ENCODE results near the gene STIMATE. TPM values are rescaled to one million over a fixed set of nuclear protein-coding genes. Genes with fewer than 3 reads are reported as not detected.
A peak's percentile ranks its signal among the peaks of the same experiment; 100 is the strongest.

STIMATE gene
- total and polyA plus RNA-seq, 9 donors: 6.0 to 10.0 (median 7.9) TPM

- Histone ChIP-seq H3K4me3 (ENCODE audit: low read length) (no peak overlapping the region), H3K9me3 (replicated peaks; ENCODE audit: control insufficient read depth, low read depth, low read length) (no peaks in the 10 kb centered on the region), H3K36me3 (ENCODE audit: control insufficient read depth, insufficient read depth, low read length) (peaks cover 30% of the 10 kb centered on the region)
Observed at GRCh38 chr3:52838561-52839267, 58.6 kb downstream of the STIMATE start.

GRCh38 chr3:52836986-52837385, 60.4 kb downstream of the STIMATE start:
- Histone ChIP-seq H3K36me3 (ENCODE audit: control insufficient read depth, insufficient read depth, low read length) (peaks cover 23% of the 10 kb centered on the region), H3K27ac (ENCODE audit: low read length) (peak overlapping the region; percentile 92), H3K4me1 (ENCODE audit: control insufficient read depth, insufficient read depth, low read length) (peaks cover 73% of the 10 kb centered on the region), H3K27me3 (ENCODE audit: control insufficient read depth, insufficient read depth, low read length) (no peaks in the 10 kb centered on the region), H3K9me3 (replicated peaks; ENCODE audit: control insufficient read depth, low read depth, low read length) (no peaks in the 10 kb centered on the region), H3K4me3 (ENCODE audit: low read length) (no peak overlapping the region)
- peak; percentile 62 for DNase-seq
- WGBS (ENCODE audit: insufficient coverage): 70% methylated on average over 4 of the region's 4 CpGs

More at GRCh38 chr3:52838561-52839267, 58.6 kb downstream of the STIMATE start:
- no peak for DNase-seq
- peaks cover 73% of the 10 kb centered on the region for H3K4me1 ChIP-seq (ENCODE audit: control insufficient read depth, insufficient read depth, low read length)
- no peak overlapping the region for H3K27ac ChIP-seq (ENCODE audit: low read length)
- 86% methylated on average over 7 of the region's 8 CpGs for WGBS (ENCODE audit: insufficient coverage)
- H3K27me3 ChIP-seq (ENCODE audit: control insufficient read depth, insufficient read depth, low read length): no peaks in the 10 kb centered on the region

GRCh38 chr3:52836471-52836845, 60.9 kb downstream of the STIMATE start:
- DNase-seq: no peak
- Histone ChIP-seq H3K4me3 (ENCODE audit: low read length) (no peak overlapping the region), H3K27me3 (ENCODE audit: control insufficient read depth, insufficient read depth, low read length) (no peaks in the 10 kb centered on the region), H3K36me3 (ENCODE audit: control insufficient read depth, insufficient read depth, low read length) (peaks cover 23% of the 10 kb centered on the region), H3K4me1 (ENCODE audit: control insufficient read depth, insufficient read depth, low read length) (peaks cover 73% of the 10 kb centered on the region), H3K27ac (ENCODE audit: low read length) (peak overlapping the region; percentile 92), H3K9me3 (replicated peaks; ENCODE audit: control insufficient read depth, low read depth, low read length) (no peaks in the 10 kb centered on the region)
- WGBS (ENCODE audit: insufficient coverage): 83% methylated on average over 4 of the region's 5 CpGs

- no peaks in the 10 kb centered on the region for H3K27me3 ChIP-seq (ENCODE audit: control insufficient read depth, insufficient read depth, low read length)
- peaks cover 23% of the 10 kb centered on the region for H3K36me3 ChIP-seq (ENCODE audit: control insufficient read depth, insufficient read depth, low read length)
- H3K4me1 ChIP-seq (ENCODE audit: control insufficient read depth, insufficient read depth, low read length): peaks cover 73% of the 10 kb centered on the region
- H3K27ac ChIP-seq (ENCODE audit: low read length): peak overlapping the region; percentile 92
- H3K9me3 ChIP-seq (replicated peaks; ENCODE audit: control insufficient read depth, low read depth, low read length): no peaks in the 10 kb centered on the region
- WGBS (ENCODE audit: insufficient coverage): 58% methylated on average over 3 of the region's 8 CpGs
- H3K4me3 ChIP-seq (ENCODE audit: low read length): peak overlapping the region; percentile 5
- DNase-seq: peak; percentile 77
Observed at GRCh38 chr3:52835766-52836470, 61.4 kb downstream of the STIMATE start.

- 10% methylated on average over 9 of the region's 11 CpGs for WGBS (ENCODE audit: insufficient coverage)
- Histone ChIP-seq H3K27me3 (ENCODE audit: control insufficient read depth, insufficient read depth, low read length) (no peaks in the 10 kb centered on the region), H3K36me3 (ENCODE audit: control insufficient read depth, insufficient read depth, low read length) (peaks cover 16% of the 10 kb centered on the region), H3K4me1 (ENCODE audit: control insufficient read depth, insufficient read depth, low read length) (peaks cover 74% of the 10 kb centered on the region), H3K9me3 (replicated peaks; ENCODE audit: control insufficient read depth, low read depth, low read length) (no peaks in the 10 kb centered on the region), H3K4me3 (ENCODE audit: low read length) (peak within 1 kb of the TSS; percentile 63), H3K27ac (ENCODE audit: low read length) (peak within 1 kb of the TSS; percentile 92)
- DNase-seq: peak; percentile 83
Observed at GRCh38 chr3:52834871-52835501, 62.4 kb downstream of the STIMATE start, which contains the start of gene MUSTN1. TSS of gene MUSTN1 (minus strand) at chr3:52835019. CDS start at chr3:52834948, 71 bp downstream.

- no peak for DNase-seq
- H3K27me3 ChIP-seq (ENCODE audit: control insufficient read depth, insufficient read depth, low read length): no peaks in the 10 kb centered on the region
- 86% methylated on average over 14 of the region's 14 CpGs for WGBS (ENCODE audit: insufficient coverage)
- H3K4me3 ChIP-seq (ENCODE audit: low read length): peak overlapping the region; percentile 63
- no peaks in the 10 kb centered on the region for H3K9me3 ChIP-seq (replicated peaks; ENCODE audit: control insufficient read depth, low read depth, low read length)
- H3K4me1 ChIP-seq (ENCODE audit: control insufficient read depth, insufficient read depth, low read length): peaks cover 73% of the 10 kb centered on the region
- H3K27ac ChIP-seq (ENCODE audit: low read length): no peak overlapping the region
- peaks cover 18% of the 10 kb centered on the region for H3K36me3 ChIP-seq (ENCODE audit: control insufficient read depth, insufficient read depth, low read length)
Observed at GRCh38 chr3:52833202-52833601, 64.1 kb downstream of the STIMATE start.

GRCh38 chr3:52831500-52832301, 65.6 kb downstream of the STIMATE start:
- Histone ChIP-seq H3K4me1 (ENCODE audit: control insufficient read depth, insufficient read depth, low read length) (peaks cover 60% of the 10 kb centered on the region), H3K27ac (ENCODE audit: low read length) (peak overlapping the region; percentile 29), H3K36me3 (ENCODE audit: control insufficient read depth, insufficient read depth, low read length) (peaks cover 15% of the 10 kb centered on the region), H3K27me3 (ENCODE audit: control insufficient read depth, insufficient read depth, low read length) (no peaks in the 10 kb centered on the region), H3K9me3 (replicated peaks; ENCODE audit: control insufficient read depth, low read depth, low read length) (no peaks in the 10 kb centered on the region), H3K4me3 (ENCODE audit: low read length) (no peak overlapping the region)
- WGBS (ENCODE audit: insufficient coverage): 54% methylated on average over 18 of the region's 21 CpGs
- peak; percentile 73 for DNase-seq

- Histone ChIP-seq H3K27ac (ENCODE audit: low read length) (peak within 1 kb of the TSS; percentile 25), H3K4me1 (ENCODE audit: control insufficient read depth, insufficient read depth, low read length) (peaks cover 50% of the 10 kb centered on the region), H3K36me3 (ENCODE audit: control insufficient read depth, insufficient read depth, low read length) (peaks cover 16% of the 10 kb centered on the region), H3K4me3 (ENCODE audit: low read length) (no peak within 1 kb of the TSS), H3K27me3 (ENCODE audit: control insufficient read depth, insufficient read depth, low read length) (no peaks in the 10 kb centered on the region), H3K9me3 (replicated peaks; ENCODE audit: control insufficient read depth, low read depth, low read length) (no peaks in the 10 kb centered on the region)
- 77% methylated on average over 8 of the region's 16 CpGs for WGBS (ENCODE audit: insufficient coverage)
- DNase-seq: no peak
Observed at GRCh38 chr3:52830535-52831258, 66.7 kb downstream of the STIMATE start, which contains the start of gene ITIH4. TSS of gene ITIH4 (minus strand) at chr3:52830672. CDS start at chr3:52830642, 30 bp downstream.

- no peaks in the 10 kb centered on the region for H3K27me3 ChIP-seq (ENCODE audit: control insufficient read depth, insufficient read depth, low read length)
- H3K27ac ChIP-seq (ENCODE audit: low read length): no peak overlapping the region
- H3K4me3 ChIP-seq (ENCODE audit: low read length): no peak overlapping the region
- no peaks in the 10 kb centered on the region for H3K9me3 ChIP-seq (replicated peaks; ENCODE audit: control insufficient read depth, low read depth, low read length)
- 100% methylated on average over 2 of the region's 10 CpGs for WGBS (ENCODE audit: insufficient coverage)
- peaks cover 16% of the 10 kb centered on the region for H3K36me3 ChIP-seq (ENCODE audit: control insufficient read depth, insufficient read depth, low read length)
- DNase-seq: no peak
- H3K4me1 ChIP-seq (ENCODE audit: control insufficient read depth, insufficient read depth, low read length): peaks cover 42% of the 10 kb centered on the region
Observed at GRCh38 chr3:52829906-52830463, 67.4 kb downstream of the STIMATE start.

Data from muscle of leg (tissue), 11 donors.